Embryonic facial prominence (tissue), 1 donor: ENCODE measurements around the gene SCN8A.
A peak's percentile ranks its signal among the peaks of the same experiment; 100 is the strongest.
"Not testable (repeated sequence)": the region's sequence is repeated elsewhere in the genome, so short reads cannot be mapped to it uniquely, and the experiment has no call there.

ENCODE experiments used
- DNase-seq: peaks from one replicate; pipeline ENCODE4 v3.0.0-alpha.2; 2016; ENCODE audit errors: extremely low spot score

SCN8A gene

DNA sequence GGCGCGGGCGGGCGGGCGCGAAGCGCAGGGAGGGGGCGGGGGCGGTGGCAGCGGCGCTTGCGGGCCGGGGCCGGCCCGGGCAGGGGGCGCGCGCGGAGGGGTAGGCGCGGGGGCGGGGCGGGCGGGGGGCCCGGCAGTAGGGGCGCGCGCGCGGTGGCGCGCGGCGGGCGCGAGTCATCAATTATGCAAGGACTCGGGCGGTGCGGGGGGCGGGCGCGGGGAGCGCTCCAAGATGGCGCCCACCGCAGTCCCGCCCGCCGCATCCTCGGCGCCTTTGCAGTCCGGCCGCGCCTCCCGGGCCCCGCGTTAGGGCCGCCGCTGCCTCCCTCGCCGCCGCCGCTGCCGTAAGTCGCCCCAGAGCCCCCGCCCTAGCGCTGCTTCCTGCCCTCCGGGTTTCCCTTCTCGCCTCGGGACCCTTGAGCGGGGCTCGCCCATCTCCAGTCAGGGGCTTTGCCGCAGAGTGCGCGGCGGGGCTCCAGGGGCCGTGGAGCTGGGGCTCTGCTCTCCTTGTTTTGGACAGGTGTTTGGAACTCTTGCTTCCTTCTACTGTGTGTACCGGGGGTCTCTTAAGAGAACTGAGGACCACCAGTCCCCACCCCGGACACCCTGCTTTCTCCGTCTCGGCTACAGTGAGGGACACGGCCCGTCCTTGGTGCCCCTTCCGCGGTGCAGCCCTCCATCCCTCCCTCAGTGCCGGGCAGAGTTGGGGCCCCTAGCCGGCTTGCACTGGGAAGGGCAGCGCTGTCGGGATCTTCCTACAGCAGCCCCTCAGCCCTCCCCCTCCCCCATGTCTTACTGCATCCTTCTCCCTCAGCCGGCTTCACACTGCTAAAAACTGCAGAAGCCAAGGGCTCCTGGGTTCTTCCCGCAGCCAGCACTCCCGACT lies at the start of gene SCN8A:
SCN8A (plus strand) TSS at position 218 of the 886 bp plus-strand sequence. CDS start 71,585 bp downstream, outside the sequence.
- no peak for DNase-seq

DNA sequence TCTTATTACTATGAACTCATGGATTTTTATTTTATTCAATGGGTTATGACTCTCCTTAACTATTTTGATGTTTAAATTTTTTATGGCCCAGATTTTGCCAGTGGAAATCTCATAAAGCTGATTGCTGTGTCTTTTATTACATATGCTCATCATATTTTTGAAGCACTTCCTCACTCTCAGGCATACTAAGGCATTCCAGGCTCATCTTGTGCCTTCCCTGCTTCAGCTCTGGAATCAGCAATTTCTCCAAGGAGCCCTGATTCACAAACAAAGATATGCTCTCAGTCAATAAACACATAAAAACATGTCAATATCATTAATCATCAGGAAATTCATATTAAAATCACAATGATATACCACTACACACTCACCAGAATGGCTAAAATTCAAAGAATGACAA lies 44.9 kb upstream of the SCN8A start:
- DNase-seq = no peak

DNA sequence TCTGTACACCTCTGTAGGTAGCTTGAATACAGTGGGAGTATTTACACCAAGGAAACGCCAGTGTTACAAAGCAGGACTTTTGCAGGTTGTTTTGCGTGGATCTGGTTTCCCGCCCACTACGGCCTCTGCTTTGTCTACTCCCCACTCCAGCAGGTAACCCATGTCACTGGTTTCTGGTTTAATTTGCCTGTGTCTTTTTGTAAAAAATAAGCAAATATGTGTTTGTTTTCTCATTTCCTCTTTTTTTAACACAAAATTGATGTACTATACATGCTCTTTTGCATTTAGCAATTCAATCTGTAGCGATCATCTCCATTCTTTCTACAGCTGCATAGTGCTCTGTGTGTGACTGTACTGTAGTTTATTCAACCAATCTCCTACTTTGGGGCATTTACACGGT lies 43.4 kb upstream of the SCN8A start:
- no peak for DNase-seq

DNA sequence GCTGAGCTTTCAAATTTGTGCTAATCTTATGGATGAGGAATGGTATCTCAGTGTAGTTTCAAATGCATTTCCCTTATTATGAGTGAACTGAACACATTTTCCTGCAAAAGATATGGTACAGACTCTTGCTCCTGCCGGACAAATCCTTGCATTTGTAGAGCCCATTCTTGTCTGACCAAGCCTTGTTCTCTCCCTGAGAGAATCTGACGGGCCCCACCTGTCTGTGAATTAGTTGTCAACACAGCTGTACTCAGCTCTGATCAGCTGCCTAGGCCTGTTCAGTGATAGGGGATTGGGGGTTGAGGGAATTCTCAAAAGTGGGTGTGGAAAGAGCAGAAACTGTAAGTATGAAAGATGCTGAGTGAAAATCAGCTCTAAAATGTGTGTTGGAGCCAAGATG lies 42.8 kb upstream of the SCN8A start:
- DNase-seq = no peak

DNA sequence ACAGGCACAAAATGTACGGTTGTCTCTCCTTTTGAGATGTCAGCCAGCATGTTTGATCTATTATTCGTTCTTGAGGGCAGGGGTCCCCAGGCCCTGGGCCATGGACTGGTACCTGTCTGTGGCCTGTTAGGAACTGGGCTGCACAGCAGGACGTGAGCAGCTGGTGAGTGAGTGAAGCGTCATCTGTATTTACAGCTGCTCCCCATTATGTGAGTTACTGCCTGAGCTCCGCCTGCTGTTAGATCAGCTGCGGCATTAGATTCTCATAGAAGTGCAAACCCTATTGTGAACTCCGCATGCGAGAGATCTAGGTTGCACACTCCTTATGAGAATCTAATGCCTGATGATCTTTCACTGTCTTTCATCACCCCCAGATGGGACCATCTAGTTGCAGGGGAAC lies 41.4 kb upstream of the SCN8A start:
- DNase-seq = no peak

DNA sequence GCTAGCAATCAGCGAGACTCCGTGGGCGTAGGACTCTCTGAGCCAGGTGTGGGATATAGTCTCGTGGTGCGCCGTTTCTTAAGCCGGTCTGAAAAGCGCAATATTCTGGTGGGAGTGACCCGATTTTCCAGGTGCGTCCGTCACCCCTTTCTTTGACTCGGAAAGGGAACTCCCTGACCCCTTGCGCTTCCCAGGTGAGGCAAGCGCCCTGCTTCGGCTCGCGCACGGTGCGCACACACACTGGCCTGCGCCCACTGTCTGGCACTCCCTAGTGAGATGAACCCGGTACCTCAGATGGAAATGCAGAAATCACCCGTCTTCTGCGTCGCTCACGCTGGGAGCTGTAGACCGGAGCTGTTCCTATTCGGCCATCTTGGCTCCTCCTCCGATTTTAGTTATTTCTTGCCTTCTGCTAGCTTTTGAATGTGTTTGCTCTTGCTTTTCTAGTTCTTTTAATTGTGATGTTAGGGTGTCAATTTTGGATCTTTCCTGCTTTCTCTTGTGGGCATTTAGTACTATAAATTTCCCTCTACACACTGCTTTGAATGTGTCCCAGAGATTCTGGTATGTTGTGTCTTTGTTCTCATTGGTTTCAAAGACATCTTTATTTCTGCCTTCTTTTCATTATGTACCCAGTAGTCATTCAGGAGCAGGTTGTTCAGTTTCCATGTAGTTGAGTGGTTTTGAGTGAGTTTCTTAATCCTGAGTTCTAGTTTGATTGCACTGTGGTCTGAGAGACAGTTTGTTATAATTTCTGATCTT lies 22.6 kb upstream of the SCN8A start:
- DNase-seq = not testable (repeated sequence)

DNA sequence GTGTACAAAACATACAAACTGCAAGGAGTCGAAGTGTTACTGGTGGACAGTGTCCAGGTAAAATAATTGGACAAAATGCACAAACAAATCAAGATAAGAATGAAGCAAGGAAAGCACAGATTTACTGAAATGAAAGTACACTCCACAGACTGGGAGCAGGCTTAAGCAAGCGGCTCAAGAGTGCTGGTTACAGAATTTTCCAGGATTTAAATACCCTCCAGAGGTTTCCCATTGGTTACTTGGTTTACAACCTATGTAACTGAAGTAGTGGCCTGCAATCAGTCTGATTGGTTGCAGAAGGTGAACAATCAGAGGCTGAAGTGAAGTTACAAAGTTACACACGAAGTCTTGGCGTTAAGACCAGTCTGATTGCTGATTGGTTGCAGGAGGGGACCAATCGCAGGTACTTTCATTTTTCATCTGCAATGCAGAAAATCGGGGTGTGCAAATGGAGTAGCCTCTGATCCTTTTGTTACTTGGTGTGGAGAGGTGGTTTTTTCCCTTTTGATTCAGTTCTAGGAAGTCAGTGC lies 11.6 kb upstream of the SCN8A start:
- DNase-seq = no peak

DNA sequence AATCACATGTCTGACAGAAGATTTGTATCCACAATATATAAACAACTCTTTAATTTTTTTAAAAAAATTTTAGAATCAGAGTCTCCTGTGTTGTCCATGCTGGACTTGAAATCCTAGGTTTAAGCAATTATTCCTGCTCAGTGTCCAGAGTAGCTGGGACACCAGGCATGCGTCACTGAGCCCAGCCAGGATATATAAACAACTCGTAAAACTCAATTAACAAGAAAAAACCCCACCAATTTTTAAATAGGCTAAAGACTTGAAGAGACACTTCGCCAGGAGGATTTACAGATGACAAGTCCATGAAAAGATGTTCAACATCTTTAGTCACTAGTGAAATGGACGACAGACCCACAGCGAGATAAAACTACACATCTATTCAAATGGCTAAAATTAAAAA lies 2.0 kb upstream of the SCN8A start:
- DNase-seq = no peak

DNA sequence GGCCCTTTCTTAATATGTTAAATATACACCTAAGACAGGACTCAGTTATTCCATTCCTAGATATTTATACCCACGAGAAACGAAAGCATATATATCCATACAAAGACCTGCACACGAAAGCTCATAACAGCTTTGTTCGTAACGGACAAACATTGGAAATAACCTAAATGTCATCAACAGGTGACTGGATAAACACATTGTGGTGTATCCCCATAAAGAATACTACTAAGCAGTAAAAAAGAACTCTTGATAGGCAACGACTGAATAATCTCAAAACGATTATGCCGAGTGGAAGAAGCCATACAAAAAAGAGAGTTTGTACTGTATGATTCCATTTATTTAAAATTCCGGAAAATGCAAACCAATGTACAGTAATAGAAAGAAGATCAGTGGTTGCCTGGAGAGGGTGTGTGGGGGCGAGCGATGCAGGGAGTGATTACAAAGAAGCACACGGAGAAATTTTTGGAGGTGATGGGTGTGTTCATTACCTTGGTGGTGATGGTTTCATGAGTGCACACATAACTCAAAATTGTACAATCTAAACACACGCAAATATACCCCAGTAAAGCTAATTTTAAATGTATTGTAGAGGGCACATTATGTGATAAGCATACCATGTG lies 1.4 kb upstream of the SCN8A start:
- DNase-seq = no peak

DNA sequence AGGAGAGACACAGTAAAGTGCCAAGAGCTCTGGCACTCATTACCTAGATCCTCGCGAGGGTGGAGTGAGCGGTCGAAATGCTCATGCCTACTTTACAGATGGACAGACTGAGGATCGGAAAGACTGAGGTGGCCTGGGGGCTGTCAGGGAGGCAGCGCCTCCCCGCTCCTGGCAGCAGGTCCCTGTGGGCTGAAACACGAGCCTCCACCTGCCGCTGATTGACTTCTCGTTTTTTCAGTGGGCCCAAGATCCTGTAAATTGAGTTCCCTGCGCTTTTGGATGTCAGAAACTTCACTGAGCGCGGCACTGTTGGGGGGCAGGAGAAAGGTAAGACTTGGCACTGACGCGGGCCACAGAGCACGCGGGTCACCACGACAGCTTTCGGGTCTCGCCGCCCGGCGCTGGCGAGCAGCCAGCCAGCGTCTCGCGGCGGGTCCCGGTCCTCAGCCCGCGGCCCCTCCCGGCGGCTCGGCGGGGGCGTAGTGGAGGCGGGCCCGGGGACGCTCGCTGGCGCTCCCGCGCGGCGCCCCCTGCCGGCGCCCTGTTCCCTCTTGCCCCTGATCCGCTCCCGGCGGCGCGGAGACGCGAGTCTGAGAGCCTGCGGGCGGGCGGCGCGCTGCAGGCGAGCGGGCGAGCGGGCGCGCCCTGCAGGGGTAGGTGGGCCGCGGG lies 552 bp upstream of the SCN8A start:
- DNase-seq = peak; percentile 41

DNA sequence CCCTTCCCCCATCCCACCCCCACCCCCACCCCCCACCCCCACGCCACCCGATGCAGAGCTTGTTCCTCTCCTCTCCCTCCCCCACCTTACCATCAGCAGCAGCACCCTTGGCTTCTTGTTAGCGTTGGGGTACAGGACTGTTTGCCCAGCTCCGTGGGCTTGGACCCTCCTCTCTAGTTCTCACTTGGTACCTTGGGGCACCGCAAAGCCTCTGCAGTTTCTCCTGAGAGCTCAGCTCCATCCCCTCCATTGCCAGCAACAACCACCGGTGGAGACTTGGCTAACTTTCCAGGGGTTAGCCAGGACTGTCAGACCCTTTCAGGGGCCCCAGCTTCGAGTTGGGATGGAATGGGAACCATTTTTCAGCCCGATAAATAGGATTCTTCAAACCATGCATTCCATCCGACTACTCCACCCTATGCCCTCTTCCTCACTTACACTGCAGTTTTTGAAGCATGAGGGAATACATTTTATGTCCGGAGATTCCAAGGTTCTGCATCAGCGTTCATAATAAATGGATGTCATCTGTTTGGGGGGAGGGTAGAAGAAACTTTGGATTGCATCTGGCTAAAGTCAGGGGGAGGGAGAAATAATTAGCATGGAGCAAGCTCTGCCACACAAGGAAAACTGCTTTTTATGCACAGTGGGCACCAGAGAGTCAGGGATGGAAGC lies 1.1 kb downstream of the SCN8A start:
- no peak for DNase-seq

DNA sequence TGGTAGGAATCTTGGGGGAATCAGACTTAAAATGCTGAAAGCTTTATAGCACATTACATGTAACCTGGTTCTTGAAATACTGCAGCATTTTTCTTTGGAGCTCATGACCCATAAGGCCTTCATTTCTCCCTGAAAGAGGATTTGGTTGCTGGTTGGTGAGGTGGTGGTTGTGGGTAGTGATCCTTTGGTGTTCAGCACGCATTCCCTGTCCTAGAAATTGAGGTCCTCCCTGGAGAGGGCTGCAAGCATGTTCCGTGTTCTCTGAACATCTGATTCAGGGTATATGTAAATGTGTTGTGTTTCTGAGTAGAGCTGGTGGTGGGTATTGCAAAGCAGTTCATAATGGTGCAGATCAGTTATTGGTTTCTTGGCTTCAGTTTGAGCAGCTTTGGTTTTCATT lies 2.0 kb downstream of the SCN8A start:
- no peak for DNase-seq

DNA sequence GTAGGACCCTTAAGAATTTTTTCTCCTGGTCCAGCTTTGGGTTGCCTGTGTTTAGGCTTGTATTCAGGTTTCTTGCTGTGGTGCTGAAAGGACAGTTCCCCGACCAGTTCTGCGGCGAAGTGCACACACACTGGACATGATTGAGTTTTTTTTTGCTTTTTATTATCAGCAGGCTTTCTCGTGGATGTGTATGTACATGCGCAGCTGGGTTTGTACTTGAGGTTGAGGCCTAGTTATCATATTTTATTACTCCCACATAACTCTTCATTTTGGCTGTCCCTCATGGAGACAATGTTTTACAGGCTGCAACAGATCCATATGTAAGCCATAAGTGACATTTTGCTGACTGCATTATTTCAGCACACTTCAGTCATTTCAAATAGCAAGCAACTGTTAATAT lies 2.5 kb downstream of the SCN8A start:
- no peak for DNase-seq

DNA sequence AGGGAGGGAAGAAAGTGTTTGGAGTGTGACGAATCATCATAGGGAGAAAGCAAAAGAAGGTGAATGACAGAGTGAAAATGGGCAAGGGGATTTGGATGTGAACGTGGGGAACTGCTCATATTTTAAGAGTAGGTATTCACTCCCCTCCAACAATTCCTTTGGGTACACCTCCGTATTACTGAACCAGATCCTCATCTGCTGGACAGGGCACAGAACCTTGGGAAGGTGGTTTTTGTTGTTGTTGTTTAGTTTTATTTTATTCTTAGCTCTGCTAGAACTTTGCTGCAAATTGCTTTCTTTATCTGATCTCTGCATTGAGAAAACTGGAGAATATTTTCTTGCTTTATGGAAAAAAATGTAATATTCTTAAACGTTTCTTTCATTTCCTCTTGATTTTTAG lies 7.1 kb downstream of the SCN8A start:
- no peak for DNase-seq

DNA sequence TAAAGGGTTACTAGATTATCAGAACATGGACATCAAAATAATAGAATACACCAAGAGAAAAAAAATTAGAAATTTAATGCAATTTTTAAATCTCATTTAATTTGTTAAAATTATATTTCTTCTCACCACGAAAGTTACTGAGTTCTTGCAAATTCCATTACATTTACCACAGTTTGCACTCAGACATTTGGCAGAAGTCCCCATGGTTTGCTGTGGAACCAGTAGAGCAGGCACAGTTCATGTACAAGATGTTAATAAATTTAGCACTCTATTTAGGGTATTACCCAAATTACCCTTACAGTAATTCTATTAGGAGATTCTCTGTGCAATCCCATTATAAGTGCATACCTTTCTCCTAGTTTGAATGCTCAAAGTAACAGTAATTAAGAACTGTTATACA lies 9.7 kb downstream of the SCN8A start:
- DNase-seq = no peak

DNA sequence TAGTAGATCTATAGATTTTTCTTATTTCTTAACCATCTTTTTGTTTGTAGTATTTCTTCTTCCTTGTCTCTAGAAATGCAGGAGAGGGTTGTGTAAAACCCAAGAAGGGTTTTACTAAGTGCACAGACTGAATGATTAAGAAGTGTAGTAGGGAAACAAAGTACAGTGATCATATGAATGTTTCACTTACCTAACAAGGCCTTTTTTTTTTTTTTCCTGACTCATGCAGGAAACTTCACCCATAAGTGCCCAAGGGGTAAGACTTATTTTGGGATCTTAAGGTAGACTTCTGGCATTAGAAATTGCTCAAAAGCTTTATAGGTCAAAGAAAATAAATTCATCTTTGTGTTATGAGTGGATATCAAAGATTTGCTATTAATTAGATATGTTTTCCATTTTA lies 10.2 kb downstream of the SCN8A start:
- no peak for DNase-seq

DNA sequence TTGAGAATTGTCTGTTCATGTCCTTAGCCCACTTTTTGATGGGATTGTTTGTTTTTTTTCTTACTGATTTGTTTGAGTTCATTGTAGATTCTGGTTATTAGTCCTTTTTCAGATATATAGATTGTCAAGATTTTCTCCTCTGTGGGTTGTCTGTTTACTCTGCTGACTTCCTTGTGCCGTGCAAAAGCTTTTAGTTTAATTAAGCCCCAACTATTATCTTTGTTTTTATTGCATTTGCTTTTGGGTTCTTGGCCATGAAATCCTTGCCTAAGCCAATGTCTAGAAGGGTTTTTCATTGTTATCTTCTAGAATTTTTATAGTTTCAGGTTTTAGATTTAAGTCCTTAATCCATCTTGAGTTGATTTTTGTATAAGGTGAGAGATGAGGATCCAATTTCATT lies 14.9 kb downstream of the SCN8A start:
- not testable (repeated sequence) for DNase-seq

DNA sequence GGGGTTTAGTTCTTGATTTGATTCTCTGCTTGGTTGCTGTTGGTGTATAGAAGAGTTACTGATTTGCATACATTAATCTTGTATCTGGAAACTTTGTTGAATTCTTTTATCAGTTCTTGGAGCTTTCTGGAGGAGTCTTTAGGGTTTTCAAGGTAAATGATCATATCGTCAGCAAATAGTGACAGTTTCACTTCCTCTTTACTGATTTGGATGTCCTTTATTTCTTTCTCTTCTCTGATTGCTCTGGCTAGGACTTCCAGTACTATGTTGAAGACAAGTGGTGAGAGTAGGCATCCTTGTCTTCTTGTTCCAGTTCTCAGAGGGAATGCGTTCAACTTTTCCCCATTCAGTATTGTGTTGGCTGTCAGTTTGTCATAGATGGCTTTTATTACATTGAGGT lies 16.2 kb downstream of the SCN8A start:
- DNase-seq = not testable (repeated sequence)

DNA sequence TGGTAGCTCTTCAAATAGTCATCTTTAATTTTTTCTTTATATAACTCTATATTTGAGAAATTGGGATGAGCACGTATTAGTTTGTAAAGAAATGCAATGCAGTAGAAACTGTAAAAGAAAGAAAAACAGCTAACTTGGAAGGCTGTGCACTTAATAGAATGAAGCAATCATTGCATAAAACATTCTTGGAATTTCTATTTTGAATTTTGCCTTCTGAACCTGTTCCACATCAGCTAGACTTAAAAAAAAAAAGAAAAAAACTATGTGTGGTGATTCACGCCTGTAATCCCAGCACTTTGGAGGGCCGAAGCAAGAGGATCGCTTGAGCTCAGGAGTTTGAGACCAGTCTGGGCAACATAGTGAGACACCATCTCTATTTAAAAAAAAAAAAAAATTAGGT lies 29.4 kb downstream of the SCN8A start:
- DNase-seq = no peak

DNA sequence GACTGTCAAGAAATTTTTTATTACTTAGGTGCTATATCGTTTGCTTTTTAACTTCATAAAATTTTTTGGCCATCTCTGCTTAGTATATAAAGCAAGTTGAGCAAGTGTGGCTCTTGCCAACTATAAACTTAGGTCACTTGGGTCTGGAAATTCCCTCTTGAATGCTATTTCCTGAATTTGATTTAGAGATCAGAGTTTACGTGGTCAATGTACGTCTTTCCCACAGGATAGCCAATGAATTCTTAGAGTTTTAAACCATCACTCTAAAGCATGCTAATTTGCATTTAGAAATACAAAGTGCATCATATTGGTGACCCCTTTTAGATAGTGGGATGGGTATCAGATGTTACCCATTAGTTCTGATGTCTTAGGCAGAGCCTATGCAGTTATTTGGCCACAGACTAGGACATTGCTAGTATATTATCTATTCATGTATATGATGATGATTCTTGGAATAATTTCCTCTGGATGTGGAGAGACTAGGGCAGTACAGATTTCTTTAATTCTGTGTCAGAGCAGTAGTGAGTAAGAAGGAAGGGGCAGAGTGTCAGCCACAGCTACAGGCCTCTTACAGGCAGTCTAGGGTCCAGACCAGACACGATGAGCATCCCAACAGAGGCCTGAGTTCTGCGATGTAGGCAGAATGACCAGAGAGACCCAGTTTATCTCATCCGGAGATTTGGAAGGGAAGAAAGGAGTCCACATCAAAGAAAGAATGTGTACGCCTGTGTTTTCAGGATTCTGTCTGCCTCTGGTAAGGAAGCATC lies 30.3 kb downstream of the SCN8A start:
- DNase-seq = no peak
